Posterior cingulate gyrus (tissue), 11 donors: ENCODE measurements around the gene SYNC.
"Not testable (repeated sequence)": the region's sequence is repeated elsewhere in the genome, so short reads cannot be mapped to it uniquely, and the experiment has no call there.

Experiments
- DNase-seq, 10 donors: peaks; one replicate each; pipeline versions ENCODE4 v3.0.0 to v3.0.0-alpha.2; 2020 to 2021; ENCODE audit warnings: mixed read lengths in 3 of 10
- intact Hi-C: fragments of 100-400 bp; cut with DNase I; formaldehyde crosslinking; loops from one replicate; pipeline ENCODE4 v1.15.1; 2023

SYNC gene

DNA sequence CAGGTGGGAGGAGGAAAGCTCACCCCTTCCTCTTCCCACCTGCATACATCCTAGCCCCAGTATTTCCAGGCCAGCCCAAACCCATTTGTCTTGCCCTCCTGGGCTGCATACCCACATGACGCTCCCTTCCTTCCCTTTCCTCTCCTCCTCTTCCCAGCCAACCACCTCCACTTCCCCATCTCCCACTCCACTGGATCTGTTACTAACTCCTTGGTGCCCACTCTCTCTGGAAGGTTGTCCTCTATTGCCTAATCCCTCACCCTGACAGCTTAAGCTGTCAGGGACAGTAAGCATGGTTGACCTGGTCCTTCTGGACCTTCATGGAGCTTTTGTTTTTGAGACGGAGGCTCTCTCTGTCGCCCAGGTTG lies 23.0 kb upstream of the SYNC start:
- intact Hi-C loops = no loop called here

DNA sequence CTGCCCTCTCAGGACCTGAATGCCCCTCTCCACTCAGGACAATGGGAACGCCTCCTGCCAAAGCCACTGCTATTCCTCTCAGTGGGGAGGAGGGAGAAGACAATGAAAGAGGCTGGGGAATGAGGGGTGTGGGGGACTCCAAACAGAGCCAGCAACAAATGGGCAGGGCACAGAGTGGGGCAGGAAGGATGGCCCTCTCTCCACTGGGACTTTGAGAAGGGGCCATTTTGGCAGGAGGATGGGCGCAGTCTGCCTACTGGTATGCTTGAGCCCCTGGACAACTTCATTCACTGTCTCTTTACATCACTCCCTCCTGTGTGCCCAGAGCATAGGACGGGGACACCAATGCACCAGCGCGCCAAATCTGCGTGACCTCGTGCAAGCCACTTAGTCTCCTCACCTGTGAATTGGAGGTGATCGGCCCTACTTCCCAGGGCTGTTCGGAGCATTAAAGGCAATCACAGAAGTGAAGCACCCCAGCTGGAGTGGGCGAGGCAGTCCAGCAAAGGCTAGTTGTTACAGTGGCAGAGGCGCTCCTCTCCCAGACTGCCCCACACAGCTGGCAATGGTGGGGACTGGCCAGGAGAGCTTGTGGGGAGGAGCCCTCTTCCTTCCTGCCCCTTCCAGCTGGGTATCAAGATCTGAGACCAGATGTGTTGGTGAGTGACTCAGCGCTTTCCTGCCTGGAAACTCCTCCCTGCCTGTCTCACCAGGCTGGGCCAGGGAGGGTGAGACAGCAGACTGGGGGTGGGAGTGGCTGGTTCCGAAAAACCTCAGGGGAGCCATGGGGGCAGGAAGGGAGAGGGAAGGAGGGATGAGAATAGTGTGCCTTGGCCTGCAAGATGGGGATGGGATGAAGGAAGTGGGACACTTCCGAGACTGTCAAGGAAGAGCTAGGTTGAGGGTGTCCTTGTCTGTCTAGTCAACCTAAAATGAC lies 22.4 kb upstream of the SYNC start:
- no peak for DNase-seq
- intact Hi-C loops = no loop called here

More for the DNA sequence above, 23.0 kb upstream of the SYNC start:
- no peak for DNase-seq

DNA sequence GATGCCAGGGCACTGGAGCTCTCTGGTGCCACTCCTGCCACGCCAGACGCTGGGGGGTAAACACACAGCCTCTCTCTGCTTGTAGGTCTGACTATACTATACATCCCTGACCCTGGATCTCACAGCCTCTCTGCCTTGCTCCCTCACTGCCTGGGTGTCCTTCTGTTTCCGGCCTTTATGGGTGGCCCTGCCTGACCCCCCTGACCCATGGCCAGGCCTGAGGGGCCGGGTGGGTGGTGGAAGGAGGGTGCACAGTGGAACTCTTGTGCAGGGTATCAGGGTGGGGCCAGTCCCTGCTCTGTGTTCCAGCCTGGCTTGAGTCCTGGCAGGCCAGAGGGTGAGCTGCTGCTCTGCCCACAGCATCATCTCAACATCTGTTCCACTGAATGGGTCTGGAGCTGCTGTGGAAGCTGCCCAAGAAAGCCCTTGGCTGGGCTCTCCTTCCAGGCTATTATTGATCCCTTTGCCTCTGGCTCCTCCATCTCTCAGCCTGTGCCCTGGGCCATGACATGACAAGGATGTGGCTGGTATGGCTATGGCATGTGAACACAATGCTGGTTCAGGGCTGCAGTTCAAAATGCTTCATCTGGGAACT lies 17.2 kb upstream of the SYNC start:
- DNase-seq = no peak
- intact Hi-C loops = no loop called here

DNA sequence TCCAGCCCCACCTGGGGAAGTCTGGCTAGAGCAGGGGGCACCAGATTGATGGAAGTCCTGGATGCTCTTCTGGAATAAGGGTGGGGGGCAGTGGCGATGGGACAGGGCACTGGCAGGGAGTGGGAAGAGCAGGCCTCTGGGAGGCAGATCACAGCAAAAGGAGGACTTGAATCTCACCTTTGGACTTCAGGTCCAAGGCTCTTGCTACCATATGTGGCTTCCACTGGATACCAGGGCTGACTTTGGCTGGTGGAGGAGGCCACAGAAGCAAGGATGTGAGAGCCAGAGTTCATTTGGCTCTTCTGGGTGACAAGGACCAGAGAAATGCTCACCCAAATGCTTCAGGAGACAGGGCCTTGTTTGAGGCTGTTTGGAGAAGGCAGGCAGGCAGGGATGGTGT lies 16.0 kb upstream of the SYNC start:
- intact Hi-C loops = no loop called here
- no peak for DNase-seq

DNA sequence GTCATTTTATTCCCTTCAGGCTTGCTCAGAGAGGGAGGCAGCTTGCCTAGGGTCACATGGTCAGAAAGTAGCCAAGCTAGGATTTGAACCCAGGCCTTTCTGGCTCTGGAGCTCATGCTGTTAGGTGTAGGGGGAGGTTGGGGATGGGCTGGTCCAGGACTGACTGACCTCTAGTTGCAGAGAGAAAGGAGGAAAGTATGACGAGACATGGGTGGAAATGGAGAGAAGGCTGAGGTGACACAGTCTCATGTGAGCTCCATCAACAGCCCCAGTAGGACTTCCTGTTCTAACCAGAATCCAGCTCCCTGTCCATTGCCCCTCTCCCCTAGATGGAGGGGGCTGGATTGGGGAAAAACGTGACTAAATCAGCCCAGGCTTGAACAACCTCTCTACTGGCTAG lies 15.5 kb upstream of the SYNC start:
- intact Hi-C loops = no loop called here
- DNase-seq = no peak

DNA sequence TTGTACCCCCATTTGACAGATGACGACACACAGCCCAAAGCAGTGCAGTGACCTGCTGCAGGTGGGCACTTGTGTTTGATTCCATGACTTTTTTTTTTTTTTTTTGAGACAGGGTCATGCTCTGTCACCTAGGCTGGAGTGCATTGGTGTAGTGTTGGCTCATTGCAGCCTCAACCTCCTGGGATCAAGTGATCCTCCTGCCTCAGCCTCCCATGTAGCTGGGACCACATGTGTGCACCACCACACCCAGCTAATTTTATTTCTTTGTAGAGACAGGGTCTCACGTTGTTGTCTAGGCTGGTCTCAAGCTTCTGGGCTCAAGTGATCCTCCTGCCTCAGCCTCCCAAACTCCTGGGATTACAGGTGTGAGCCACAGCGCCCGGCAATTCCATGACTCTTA lies 14.9 kb upstream of the SYNC start:
- DNase-seq = no peak
- intact Hi-C loops = no loop called here

DNA sequence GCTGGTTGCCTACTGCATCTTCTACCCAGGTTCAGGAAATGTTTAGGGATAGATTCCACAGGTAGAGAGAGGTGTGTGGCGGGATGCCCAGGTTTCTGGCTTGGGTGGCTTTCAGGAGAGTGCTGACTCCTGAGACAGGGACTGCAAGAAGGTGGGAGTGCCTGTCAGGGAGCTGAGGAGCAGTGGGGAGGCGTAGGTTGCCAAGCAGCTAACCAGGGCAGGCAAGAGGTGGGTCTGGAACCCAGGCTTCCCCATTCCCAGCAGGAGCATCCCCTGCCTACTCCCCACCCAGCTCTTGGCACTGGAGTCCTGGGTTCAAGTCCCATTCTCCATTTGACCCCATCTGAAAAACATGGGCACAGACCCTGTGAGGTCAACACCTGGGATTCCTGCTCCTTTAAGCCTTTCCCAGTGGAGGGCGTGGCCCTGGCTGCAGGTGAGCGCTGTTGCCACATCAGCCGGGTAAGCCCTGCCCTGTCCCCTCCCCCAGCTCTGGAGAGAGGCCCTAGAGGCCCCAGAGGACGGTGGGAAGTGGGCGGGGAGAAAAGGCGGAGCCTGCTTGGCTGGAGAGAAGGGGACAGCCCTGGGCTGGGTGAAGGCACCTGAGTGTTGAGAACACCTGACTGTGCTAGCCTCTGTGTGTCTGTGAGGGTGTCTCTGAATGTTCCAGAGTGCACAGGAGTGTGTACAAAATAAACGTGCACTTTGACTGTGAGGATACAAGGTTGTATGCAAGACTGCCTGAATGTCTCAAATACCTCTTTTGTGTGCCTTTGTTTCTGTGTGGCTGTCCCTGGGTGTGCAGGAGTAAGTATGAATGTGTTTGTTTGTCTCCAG lies 14.0 kb upstream of the SYNC start:
- intact Hi-C loops = no loop called here
- DNase-seq = peak in 1 of 10 donors; percentile 80

DNA sequence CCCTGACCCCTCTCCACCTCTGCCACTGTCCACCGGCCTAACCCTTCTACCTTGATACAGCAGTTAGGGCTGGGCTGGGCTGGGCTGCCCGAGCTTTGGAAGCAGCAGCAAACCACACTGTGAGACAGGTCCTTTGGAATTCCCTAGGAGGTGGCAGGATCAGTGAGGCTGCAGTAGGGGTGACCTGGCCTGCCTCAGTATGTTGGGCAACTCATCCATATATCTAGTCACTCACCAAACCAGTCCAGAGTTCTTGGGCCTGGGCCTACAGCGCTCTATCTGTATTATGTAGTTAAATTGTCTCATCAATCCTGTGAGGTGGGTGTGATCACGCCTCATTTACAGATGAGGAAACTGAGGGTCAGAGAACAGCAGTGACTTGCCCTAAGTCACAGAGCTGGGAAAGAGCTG lies 13.3 kb upstream of the SYNC start:
- intact Hi-C loops = no loop called here
- DNase-seq = no peak

DNA sequence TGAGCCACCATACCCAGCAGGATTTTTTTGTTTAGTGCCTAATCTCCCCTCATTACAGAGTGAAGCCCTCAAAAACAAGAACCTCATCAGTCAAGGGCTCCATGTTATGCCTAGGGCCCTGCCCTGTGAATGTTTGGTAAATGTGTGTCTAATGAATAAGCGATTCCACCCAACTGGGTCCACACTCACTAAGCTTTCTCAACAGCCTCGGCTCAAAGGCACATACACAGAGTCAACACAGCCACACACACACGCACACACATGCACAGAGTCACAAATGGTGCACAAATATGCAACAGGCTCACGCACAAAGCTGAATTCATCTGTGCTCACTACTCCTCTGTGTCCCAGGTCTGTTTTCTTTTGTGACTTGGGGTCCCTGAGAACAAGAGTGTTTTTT lies 11.7 kb upstream of the SYNC start:
- no peak for DNase-seq
- intact Hi-C loops = no loop called here

DNA sequence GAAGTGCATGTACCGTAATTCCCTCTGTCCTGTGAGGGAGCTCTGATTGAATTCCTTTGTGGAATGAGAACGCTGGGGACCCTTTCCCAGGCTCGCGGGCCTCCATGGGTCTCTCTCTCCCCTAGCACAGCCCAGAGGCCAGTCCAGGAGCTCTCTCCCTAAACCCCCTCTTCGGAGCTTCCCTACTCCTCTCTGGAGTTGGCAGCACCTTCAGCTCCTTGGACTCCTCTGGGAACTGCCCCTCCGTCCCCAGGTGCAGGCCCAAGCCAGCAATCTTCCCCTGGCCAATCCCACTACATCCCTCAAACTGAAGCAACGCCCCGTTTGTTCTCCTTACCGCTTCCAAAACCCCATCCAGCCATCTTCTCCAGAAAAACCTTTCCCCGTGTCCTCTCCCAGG lies 10.5 kb upstream of the SYNC start:
- intact Hi-C loops = no loop called here
- no peak for DNase-seq

DNA sequence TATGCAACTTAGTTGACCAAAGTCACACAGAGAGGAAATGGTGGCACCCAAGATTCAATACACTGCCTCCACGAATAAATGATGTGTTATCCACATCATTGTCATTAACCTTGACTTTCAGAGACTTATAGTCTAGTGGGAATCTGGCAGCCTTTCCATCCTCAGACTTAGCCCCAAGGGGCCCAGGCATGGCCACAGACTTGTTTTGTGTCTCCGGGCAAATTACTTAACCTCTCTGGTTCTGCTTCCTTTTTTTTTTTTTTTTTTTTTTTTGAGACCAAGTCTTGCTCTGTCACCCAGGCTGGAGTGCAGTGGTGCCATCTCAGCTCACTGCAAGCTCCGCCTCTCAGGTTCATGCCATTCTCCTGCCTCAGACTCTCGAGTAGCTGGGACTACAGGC lies 8.7 kb upstream of the SYNC start:
- DNase-seq, intact Hi-C loops: not testable (repeated sequence)

DNA sequence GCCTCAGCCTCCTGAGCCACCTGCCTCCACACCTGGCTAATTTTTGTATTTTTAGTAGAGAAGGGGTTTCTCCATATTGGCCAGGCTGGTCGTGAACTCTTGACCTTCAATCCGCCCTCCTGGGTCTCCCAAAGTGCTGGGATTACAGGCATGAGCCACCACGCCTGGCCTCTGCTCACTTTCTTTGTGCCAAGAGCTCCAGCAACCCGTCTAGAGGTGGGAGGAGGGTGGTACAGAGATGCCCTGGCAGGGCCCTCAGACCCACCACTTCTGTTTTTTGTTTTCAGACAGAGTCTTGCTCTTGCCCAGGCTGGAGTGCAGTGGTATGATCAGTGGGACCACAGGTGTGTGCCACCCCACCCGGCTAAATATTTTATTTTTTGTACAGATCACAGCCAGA lies 6.9 kb upstream of the SYNC start:
- intact Hi-C loops = no loop called here
- DNase-seq = no peak

DNA sequence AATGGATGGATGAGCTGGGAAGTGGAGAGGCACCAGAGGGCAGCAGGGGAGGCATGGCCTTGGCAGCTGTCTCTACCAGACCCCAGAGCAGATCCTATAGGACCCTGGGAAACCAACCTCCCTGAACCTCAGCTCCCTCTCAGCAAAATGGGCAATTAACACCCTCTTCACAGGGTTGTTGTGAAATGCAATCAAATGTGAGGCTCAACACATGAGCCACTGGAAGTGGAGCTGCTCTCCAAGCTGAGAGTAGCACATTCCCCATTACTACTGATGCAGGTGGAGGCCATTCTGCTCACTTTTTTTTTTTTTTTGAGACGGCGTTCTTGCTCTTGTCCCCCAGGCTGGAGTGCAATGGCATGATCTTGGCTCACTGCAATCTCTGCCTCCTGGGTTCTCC lies 6.5 kb upstream of the SYNC start:
- intact Hi-C loops = no loop called here
- no peak for DNase-seq

DNA sequence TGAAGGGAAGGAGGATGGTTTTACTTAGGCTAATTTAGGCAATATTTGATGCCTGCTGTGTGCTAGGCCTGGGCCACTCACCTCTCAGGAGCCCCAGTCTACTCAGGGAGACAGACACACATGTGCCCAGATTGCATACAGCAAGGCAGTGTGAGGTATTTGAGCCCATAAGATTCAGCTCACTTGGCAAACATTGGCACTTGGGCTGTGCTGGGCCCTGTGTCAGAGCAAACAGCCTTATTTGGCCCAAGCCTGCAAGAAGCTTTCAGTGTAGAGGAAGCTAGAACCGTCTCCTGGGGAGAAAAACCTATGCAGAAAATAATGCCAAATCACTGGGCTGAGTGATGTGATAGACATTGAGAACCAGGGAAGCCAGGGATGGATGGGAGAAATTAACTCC lies 3.9 kb upstream of the SYNC start:
- peak in 2 of 10 donors; percentile 54 to 63 for DNase-seq
- intact Hi-C loops = no loop called here

DNA sequence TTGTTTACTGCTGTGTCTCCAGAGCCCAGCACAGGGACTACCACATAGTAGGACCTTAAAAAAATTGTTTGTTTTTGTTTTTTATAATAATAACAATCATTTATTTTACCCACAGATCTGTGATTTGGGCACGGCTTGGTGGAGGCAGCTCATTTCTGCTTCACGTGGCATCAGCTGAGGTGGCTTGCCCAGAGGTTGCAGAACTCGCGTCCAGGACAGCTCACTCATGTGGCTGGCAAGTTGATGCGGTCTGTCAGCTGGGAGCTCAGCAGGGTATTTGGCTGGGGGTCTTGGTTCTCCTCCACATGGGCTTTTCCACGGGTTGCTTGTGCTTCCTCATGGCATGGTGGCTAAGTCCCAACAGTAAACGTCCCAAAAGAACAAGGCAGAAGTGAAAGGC lies 2.9 kb upstream of the SYNC start:
- intact Hi-C loops = no loop called here
- DNase-seq = peak in 2 of 10 donors; percentile 46 to 70

DNA sequence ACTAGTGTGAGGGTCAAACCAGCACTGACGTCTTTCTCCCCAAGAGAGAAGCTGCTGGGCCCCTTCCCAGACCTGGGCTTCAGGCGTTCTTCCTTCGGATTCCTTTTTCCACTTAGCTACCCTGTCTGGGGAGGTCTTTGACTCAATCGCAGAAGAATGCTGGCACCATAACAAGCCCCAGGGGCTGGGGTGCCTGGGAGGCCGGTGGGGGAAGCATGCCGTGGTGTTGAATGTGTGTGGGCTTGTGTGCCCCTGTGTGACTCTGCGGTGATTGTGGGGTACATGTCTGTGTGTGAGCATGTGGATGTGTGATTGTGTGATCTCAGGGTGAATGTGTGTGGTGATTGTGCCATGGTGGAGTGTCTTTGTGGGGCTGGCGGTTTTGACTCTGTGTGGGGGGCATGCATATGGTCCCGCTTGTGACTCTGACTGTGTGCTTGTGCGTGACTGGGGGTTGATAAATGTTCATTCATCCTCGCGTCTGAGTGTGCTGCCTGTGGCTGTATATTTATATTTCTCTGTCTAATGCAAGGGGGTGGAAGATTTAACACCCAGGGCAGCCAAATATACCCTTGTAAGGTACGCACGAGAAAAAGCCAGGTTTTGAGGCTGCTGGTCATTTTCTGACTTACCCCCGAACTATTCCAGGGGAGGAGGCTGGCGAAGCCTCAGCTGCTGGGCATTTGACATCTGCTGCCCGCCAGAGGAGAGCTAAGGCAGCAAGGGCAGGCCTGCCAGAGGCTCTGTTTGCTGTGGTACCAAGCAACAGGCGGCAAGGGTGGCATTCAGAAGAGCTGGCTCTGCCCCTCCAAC lies 1.1 kb upstream of the SYNC start:
- peak in 4 of 10 donors; percentile 27 to 85 (median 72) for DNase-seq
- intact Hi-C loops = no loop called here

DNA sequence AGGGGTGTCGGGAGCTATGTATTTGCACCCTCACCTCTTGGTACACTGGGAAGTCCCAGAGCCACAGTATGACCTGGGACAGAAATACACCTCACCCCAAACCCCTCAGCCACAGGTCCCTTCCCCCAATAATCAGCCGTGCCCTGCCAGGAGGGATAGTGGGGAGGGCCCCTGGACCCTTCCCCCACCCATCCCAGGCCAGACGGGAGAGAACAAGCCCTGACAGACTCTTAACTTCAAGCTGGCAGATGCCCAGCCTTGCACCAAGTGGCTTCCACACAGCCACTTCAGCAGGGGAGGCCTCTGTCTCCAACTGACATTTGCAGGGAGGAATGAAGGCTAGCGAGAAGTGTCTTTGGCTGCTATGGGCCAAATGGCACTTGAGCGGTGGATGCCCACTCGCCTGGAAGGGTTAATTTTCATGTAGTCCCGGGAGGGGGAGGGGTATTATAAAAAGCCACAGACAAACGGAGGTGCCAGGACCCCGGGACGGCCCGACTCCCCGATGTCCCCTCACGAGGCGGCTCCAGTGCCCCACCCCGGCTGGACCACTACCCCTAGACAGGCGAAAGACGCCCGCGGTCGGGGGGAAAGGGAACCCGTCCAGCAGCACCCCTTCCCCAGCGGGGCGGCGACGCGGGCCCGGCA lies 495 bp downstream of the SYNC start:
- DNase-seq = peak in 3 of 10 donors; percentile 76 to 84 (median 78)
- intact Hi-C loops = no loop called here

DNA sequence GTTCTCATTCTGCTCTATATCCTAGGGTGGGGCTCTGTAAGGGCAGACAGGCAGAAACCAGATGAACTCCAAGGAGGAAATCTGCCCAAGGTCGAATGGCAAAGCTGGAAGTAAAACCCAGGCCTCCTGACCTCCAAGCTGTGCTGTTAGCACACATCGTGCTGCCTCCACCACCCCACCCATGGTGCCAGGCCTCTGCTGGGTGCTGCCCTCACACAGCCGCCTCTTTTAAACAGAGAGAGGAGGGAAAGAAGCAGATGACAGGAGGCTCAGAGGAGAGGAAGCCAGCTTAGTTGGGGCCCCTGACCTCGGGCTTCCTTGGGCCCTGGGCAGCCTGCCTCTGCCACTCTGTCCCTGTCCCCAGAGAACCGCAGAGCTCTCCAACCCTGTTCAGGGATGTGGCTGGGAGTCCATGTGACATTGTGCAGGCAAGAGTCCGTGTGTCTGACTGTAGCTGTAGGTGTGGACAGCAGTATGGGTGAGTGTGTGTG lies 1.1 kb downstream of the SYNC start:
- intact Hi-C loops = no loop called here
- peak in 3 of 10 donors; percentile 58 to 84 (median 62) for DNase-seq

DNA sequence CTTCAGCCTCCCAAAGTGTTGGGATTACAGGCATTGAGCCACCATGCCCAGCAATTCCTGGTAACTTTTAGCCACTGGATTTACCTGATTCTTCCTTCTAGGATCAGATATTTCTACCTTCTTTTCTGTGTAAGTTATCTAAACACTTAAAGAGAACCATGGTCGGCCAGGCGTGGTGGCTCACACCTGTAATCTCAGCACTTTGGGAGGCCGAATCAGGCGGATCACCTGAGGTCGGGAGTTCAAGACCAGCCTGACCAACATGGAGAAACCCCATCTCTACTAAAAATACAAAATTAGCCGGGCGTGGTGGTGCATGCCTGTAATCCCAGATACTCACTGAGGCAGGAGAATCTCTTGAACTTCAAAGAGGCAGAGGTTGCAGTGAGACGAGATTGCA lies 5.6 kb downstream of the SYNC start:
- intact Hi-C loops = not testable (repeated sequence)
- peak in 2 of 10 donors; percentile 30 to 44 for DNase-seq

DNA sequence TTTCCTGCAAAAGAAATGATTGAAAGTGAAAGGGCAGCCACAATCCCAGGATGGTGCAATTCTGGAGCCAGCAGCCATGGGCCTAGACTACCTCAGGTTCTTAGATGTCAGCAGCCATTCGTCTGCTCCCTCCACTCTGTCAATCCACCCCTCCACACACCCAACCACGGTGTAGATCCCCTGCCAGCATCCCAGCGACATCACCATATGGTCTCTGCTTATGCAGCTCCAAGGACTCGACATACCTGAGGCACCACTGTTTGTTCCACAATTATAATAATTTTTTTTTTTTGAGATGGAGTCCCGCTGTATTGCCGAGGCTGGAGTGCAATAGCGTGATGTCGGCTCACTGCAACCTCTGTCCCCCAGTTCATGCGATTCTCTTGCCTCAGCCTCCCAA lies 6.5 kb downstream of the SYNC start:
- intact Hi-C loops = no loop called here
- DNase-seq = peak in 2 of 10 donors; percentile 32 to 58
